ENCODE results near the gene GNAO1.

GNAO1 gene

GRCh38 chr16:56362057-56362655 is 170.9 kb downstream of the GNAO1 start:
- intact Hi-C loops (cut with DNase I; ENCODE audit: low total_unique reads) = no loop called here
- Histone ChIP-seq H3K4me3 (no peak overlapping the region), H3K9me3 (no peaks in the 10 kb centered on the region), H3K4me1 (peaks cover 0 to 5% (median 0%) of the 10 kb centered on the region in 4 donors), H3K27ac (no peak overlapping the region), H3K36me3 (peaks cover 42 to 69% (median 47%) of the 10 kb centered on the region in 3 donors), H3K27me3 (no peaks in the 10 kb centered on the region)
- TF ChIP-seq, protein P1, sequence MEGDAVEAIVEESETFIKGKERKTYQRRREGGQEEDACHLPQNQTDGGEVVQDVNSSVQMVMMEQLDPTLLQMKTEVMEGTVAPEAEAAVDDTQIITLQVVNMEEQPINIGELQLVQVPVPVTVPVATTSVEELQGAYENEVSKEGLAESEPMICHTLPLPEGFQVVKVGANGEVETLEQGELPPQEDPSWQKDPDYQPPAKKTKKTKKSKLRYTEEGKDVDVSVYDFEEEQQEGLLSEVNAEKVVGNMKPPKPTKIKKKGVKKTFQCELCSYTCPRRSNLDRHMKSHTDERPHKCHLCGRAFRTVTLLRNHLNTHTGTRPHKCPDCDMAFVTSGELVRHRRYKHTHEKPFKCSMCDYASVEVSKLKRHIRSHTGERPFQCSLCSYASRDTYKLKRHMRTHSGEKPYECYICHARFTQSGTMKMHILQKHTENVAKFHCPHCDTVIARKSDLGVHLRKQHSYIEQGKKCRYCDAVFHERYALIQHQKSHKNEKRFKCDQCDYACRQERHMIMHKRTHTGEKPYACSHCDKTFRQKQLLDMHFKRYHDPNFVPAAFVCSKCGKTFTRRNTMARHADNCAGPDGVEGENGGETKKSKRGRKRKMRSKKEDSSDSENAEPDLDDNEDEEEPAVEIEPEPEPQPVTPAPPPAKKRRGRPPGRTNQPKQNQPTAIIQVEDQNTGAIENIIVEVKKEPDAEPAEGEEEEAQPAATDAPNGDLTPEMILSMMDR (IDR thresholded peaks at IDR 0.05) = no peak
- DNase-seq = no peak

GRCh38 chr16:56362706-56363105 is 171.4 kb downstream of the GNAO1 start:
- H3K27ac ChIP-seq = no peak overlapping the region
- peaks cover 46 to 74% (median 52%) of the 10 kb centered on the region in 3 donors for H3K36me3 ChIP-seq
- H3K9me3 ChIP-seq = no peaks in the 10 kb centered on the region
- no peak for DNase-seq
- H3K27me3 ChIP-seq = no peaks in the 10 kb centered on the region
- peaks cover 0 to under 1% (median 0%) of the 10 kb centered on the region in 4 donors for H3K4me1 ChIP-seq
- TF ChIP-seq, protein P1 (IDR thresholded peaks at IDR 0.05) = no peak
- intact Hi-C loops (cut with DNase I; ENCODE audit: low total_unique reads) = no loop called here
- no peak overlapping the region for H3K4me3 ChIP-seq

DNA sequence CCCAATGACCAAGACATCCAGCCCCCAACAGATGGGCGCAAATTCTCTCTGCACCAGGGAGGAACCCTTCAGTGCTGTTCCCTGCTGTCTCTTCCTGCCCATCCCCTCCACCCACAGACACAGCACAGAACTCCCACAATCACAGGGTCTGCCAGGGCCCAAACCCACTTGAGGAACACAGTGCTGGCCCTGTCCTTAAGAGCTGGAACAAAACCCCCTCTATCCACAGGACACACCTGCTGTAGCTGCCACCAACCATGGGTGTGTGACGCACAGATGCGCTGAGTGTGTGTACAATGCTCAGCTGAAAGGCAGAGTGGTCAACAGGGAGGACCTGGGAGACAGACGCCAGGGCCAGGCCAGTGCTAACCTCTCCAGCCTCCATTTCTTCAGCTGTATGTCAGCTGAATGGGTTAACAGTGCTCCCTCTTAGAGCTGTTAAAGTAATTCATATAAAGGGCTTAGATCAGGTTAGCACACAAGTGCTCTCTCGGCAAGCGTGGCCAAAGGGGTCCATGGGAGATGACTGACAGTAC is 172.0 kb downstream of the GNAO1 start:
- Histone ChIP-seq H3K27me3 (no peaks in the 10 kb centered on the region), H3K27ac (no peak overlapping the region), H3K4me1 (no peaks in the 10 kb centered on the region), H3K36me3 (peaks cover 51 to 80% (median 58%) of the 10 kb centered on the region in 3 donors), H3K4me3 (no peak overlapping the region), H3K9me3 (no peaks in the 10 kb centered on the region)
- TF ChIP-seq, protein P1 (IDR thresholded peaks at IDR 0.05) = no peak
- intact Hi-C loops (cut with DNase I; ENCODE audit: low total_unique reads) = no loop called here
- DNase-seq = no peak

DNA sequence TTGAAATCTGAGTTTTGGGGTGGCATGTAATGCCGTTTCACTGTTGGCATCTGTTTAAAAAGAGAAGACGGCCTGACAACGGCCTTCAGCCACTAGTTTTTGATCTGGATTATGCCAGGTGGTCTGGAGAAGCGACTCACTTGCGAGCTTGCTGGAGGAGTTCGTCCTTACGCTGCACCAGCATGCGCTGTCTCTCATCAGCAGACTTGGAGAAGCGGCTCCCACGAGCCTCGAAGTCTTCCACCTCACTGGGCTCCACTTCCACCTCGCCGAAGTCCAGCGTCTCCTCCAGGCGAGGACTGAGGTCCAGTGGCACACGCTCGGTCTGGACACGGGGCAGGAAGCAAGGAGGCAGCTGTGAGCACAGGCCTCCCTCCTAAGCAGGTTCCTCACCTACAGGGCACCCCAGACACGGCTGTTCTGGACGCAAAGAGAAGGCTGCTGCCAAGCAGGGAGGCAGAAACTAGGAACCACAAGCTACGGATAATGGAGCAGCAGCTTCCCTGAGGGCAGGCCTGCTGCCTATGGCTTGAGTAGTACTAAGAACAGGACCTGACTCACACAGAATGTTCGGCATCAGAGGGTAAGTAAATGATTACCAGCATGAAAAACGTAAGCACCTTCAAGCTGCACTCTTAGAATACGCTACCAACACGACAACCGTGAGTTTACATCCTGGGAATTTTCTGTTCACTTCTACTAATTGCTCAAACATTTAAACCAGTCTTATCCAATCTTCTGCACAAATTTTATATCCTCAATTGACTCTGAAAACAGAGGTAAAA is 172.7 kb downstream of the GNAO1 start:
- TF ChIP-seq, protein P1 (IDR thresholded peaks at IDR 0.05) = no peak
- no peak overlapping the region for H3K4me3 ChIP-seq
- DNase-seq = no peak
- H3K27ac ChIP-seq = no peak overlapping the region
- intact Hi-C loops (cut with DNase I; ENCODE audit: low total_unique reads) = no loop called here
- H3K36me3 ChIP-seq = peaks cover 59 to 87% (median 64%) of the 10 kb centered on the region in 3 donors
- no peaks in the 10 kb centered on the region for H3K27me3 ChIP-seq
- H3K9me3 ChIP-seq = no peaks in the 10 kb centered on the region
- no peaks in the 10 kb centered on the region for H3K4me1 ChIP-seq

DNA sequence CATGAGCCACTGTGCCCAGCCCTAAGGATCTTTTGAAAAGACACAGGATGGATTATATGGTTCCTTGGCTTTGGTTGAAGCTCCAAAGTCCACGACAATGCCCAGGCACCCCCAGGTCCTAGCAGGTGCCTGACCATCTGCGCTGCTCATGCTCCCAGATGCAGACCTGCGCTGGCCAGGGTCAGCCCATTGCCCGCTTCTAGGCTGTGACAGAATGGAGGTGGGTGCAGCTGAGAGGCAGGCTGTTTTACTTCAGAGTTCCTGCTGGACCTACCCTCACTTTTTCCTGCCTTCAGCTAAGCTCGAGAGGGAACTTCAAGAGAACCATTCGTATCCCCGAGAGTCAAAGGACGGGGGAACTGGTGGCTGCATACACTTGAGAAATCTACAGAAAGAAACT is 173.6 kb downstream of the GNAO1 start:
- Histone ChIP-seq H3K9me3 (no peaks in the 10 kb centered on the region), H3K27ac (no peak overlapping the region), H3K27me3 (no peaks in the 10 kb centered on the region), H3K4me3 (no peak overlapping the region), H3K4me1 (peaks cover 0 to 2% (median 0%) of the 10 kb centered on the region in 4 donors), H3K36me3 (peaks cover 63 to 88% (median 67%) of the 10 kb centered on the region in 3 donors)
- intact Hi-C loops (cut with DNase I; ENCODE audit: low total_unique reads) = no loop called here
- no peak for DNase-seq
- TF ChIP-seq, protein P1 (IDR thresholded peaks at IDR 0.05) = no peak
